Skeletal muscle tissue (tissue), 4 donors: ENCODE data around the gene RAB11A. TPM values are rescaled to one million over a fixed set of nuclear protein-coding genes. Genes with fewer than 3 reads are reported as not detected.

ENCODE experiments used
- H3K27ac ChIP-seq: one replicate; pipeline ENCODE4 v1.7.0; 2013; ENCODE audit warnings: mild to moderate bottlenecking, low read depth, low read length, inconsistent platforms
- H3K27me3 ChIP-seq, 3 donors: one replicate each; pipeline ENCODE4 v1.7.0; 2013; ENCODE audit warnings: low read length in 3 of 3; ENCODE audit not compliant: control insufficient read depth in 3 of 3, insufficient read depth in 3 of 3
- H3K36me3 ChIP-seq, 3 donors: one replicate each; pipeline ENCODE4 v1.7.0; 2013; ENCODE audit warnings: low read length in 3 of 3; ENCODE audit not compliant: control insufficient read depth in 3 of 3, insufficient read depth in 3 of 3
- H3K4me1 ChIP-seq, 3 donors: one replicate each; pipeline ENCODE4 v1.7.0; 2013; ENCODE audit warnings: low read length in 3 of 3, mild to moderate bottlenecking in 3 of 3; ENCODE audit not compliant: control insufficient read depth in 3 of 3, insufficient read depth in 3 of 3
- H3K4me3 ChIP-seq, 3 donors: one replicate each; pipeline ENCODE4 v1.7.0; 2013; ENCODE audit warnings: low read length in 3 of 3
- H3K9ac ChIP-seq, 3 donors: one replicate each; pipeline ENCODE4 v1.7.0; 2013; ENCODE audit warnings: low read length in 3 of 3, mild to moderate bottlenecking in 3 of 3, moderate library complexity in 2 of 3, low read depth in 1 of 3
- H3K9me3 ChIP-seq, 3 donors: one replicate each; pipeline ENCODE4 v1.7.0; 2013; ENCODE audit warnings: low read length in 3 of 3; ENCODE audit not compliant: control insufficient read depth in 3 of 3
- total RNA-seq: library from RNA; depleted of rRNA; stranded (reverse); fragments of >200 nt; gene quantifications from one replicate; pipeline ENCODE4 v1.2.3, GENCODE V29; 2014
- donor health status: Osteomylitis.

Gene RAB11A
- total RNA-seq, 1 donor from 2014 or later: 50.1 TPM

GRCh38 chr15:65901836-65902235 is 32.5 kb downstream of the RAB11A start:
- Histone ChIP-seq H3K36me3 (peaks cover 5 to 27% (median 8%) of the 10 kb centered on the region in 3 donors), H3K9me3 (no peaks in the 10 kb centered on the region), H3K27me3 (no peaks in the 10 kb centered on the region), H3K4me1 (peaks cover 0 to 3% (median 0%) of the 10 kb centered on the region in 3 donors), H3K9ac (no peak overlapping the region), H3K27ac (no peak overlapping the region), H3K4me3 (no peak overlapping the region)

GRCh38 chr15:65902373-65902772 is 33.1 kb downstream of the RAB11A start:
- peaks cover 0 to 3% (median 0%) of the 10 kb centered on the region in 3 donors for H3K4me1 ChIP-seq
- no peak overlapping the region for H3K27ac ChIP-seq
- H3K9ac ChIP-seq: no peak overlapping the region
- H3K36me3 ChIP-seq: peaks cover 7 to 27% (median 8%) of the 10 kb centered on the region in 3 donors
- no peaks in the 10 kb centered on the region for H3K27me3 ChIP-seq
- no peaks in the 10 kb centered on the region for H3K9me3 ChIP-seq
- H3K4me3 ChIP-seq: no peak overlapping the region

- H3K4me1 ChIP-seq: peaks cover 0 to 5% (median 0%) of the 10 kb centered on the region in 3 donors
- H3K27me3 ChIP-seq: no peaks in the 10 kb centered on the region
- H3K27ac ChIP-seq: no peak overlapping the region
- H3K9me3 ChIP-seq: no peaks in the 10 kb centered on the region
- H3K36me3 ChIP-seq: peaks cover 8 to 27% (median 9%) of the 10 kb centered on the region in 3 donors
- no peak overlapping the region for H3K9ac ChIP-seq
- H3K4me3 ChIP-seq: no peak overlapping the region
Observed at GRCh38 chr15:65903296-65904073, 34.2 kb downstream of the RAB11A start.

- Histone ChIP-seq H3K27me3 (no peaks in the 10 kb centered on the region), H3K4me1 (peaks cover 0 to 5% (median 0%) of the 10 kb centered on the region in 3 donors), H3K9me3 (no peaks in the 10 kb centered on the region), H3K9ac (no peak overlapping the region), H3K27ac (no peak overlapping the region), H3K36me3 (peaks cover 5 to 24% (median 9%) of the 10 kb centered on the region in 3 donors), H3K4me3 (no peak overlapping the region)
Observed at GRCh38 chr15:65904301-65904700, 35.0 kb downstream of the RAB11A start.

GRCh38 chr15:65906396-65906795 is 37.1 kb downstream of the RAB11A start:
- Histone ChIP-seq H3K27ac (no peak overlapping the region), H3K4me3 (no peak overlapping the region), H3K4me1 (peaks cover 0 to 5% (median 0%) of the 10 kb centered on the region in 3 donors), H3K9me3 (no peaks in the 10 kb centered on the region), H3K27me3 (no peaks in the 10 kb centered on the region), H3K9ac (no peak overlapping the region), H3K36me3 (peaks cover 11 to 28% (median 15%) of the 10 kb centered on the region in 3 donors)

GRCh38 chr15:65907661-65908060 is 38.4 kb downstream of the RAB11A start:
- Histone ChIP-seq H3K27ac (no peak overlapping the region), H3K9ac (no peak overlapping the region), H3K4me1 (peaks cover 0 to 5% (median 0%) of the 10 kb centered on the region in 3 donors), H3K27me3 (no peaks in the 10 kb centered on the region), H3K4me3 (no peak overlapping the region), H3K36me3 (peaks cover 13 to 33% (median 17%) of the 10 kb centered on the region in 3 donors), H3K9me3 (no peaks in the 10 kb centered on the region)

- peaks cover 0 to 5% (median 0%) of the 10 kb centered on the region in 3 donors for H3K4me1 ChIP-seq
- H3K9ac ChIP-seq: no peak overlapping the region
- no peak overlapping the region for H3K27ac ChIP-seq
- no peak overlapping the region for H3K4me3 ChIP-seq
- peaks cover 13 to 29% (median 17%) of the 10 kb centered on the region in 3 donors for H3K36me3 ChIP-seq
- no peaks in the 10 kb centered on the region for H3K27me3 ChIP-seq
- H3K9me3 ChIP-seq: no peaks in the 10 kb centered on the region
Observed at GRCh38 chr15:65908876-65909275, 39.6 kb downstream of the RAB11A start.

- H3K36me3 ChIP-seq: peaks cover 11 to 26% (median 14%) of the 10 kb centered on the region in 3 donors
- H3K27me3 ChIP-seq: no peaks in the 10 kb centered on the region
- no peaks in the 10 kb centered on the region for H3K9me3 ChIP-seq
Observed at GRCh38 chr15:65909831-65910230, 40.5 kb downstream of the RAB11A start.

GRCh38 chr15:65910341-65910740 is 41.0 kb downstream of the RAB11A start:
- peaks cover 11 to 25% (median 12%) of the 10 kb centered on the region in 3 donors for H3K36me3 ChIP-seq

More at GRCh38 chr15:65909831-65910230, 40.5 kb downstream of the RAB11A start:
- H3K4me3 ChIP-seq: no peak overlapping the region
- peaks cover 0 to 5% (median 0%) of the 10 kb centered on the region in 3 donors for H3K4me1 ChIP-seq
- no peak overlapping the region for H3K9ac ChIP-seq
- no peak overlapping the region for H3K27ac ChIP-seq

GRCh38 chr15:65912235-65912634 is 42.9 kb downstream of the RAB11A start:
- Histone ChIP-seq H3K27me3 (no peaks in the 10 kb centered on the region), H3K9ac (no peak overlapping the region)

More at GRCh38 chr15:65910341-65910740, 41.0 kb downstream of the RAB11A start:
- Histone ChIP-seq H3K9me3 (no peaks in the 10 kb centered on the region), H3K9ac (no peak overlapping the region), H3K27me3 (no peaks in the 10 kb centered on the region), H3K4me1 (peaks cover 0 to 5% (median 0%) of the 10 kb centered on the region in 3 donors), H3K4me3 (no peak overlapping the region), H3K27ac (no peak overlapping the region)

More at GRCh38 chr15:65912235-65912634, 42.9 kb downstream of the RAB11A start:
- peaks cover 10 to 21% (median 11%) of the 10 kb centered on the region in 3 donors for H3K36me3 ChIP-seq
- no peak overlapping the region for H3K27ac ChIP-seq
- H3K4me1 ChIP-seq: peaks cover 4 to 12% (median 6%) of the 10 kb centered on the region in 3 donors
- H3K9me3 ChIP-seq: no peaks in the 10 kb centered on the region
- H3K4me3 ChIP-seq: no peak overlapping the region
